NB4 (cell line): Measurements from ENCODE around the gene INCA1.

ENCODE experiments used
- CTCF ChIP-seq: IDR thresholded peaks from one replicate; pipeline ENCODE4 v1.5.1; 2012; ENCODE audit warnings: low read depth, low read length
- MYC ChIP-seq: IDR thresholded peaks from 2 replicates; pipeline ENCODE4 v1.6.1; 2011; ENCODE audit warnings: low read depth, low read length
- POLR2A ChIP-seq: IDR thresholded peaks from 2 replicates; pipeline ENCODE4 v1.6.1; 2011; ENCODE audit warnings: mild to moderate bottlenecking; ENCODE audit not compliant: insufficient read length; ENCODE audit errors: extremely low read depth

- TF ChIP-seq CTCF, result no peak
- TF ChIP-seq POLR2A, result no peak
- no peak for TF ChIP-seq MYC
These were observed 1.6 kb upstream of the INCA1 start for GRCh38 chr17:4998732-4999429.
